Astrocyte (in vitro differentiated cells and primary cell): ENCODE results near the gene PUSL1.

Experiments used
- CTCF ChIP-seq: IDR thresholded peaks from 2 replicates; pipeline ENCODE4 v1.5.1; 2011; ENCODE audit warnings: low read depth, mild to moderate bottlenecking, inconsistent platforms, low read length, moderate library complexity; ENCODE audit not compliant: insufficient read depth
- EZH2 ChIP-seq: IDR thresholded peaks from 2 replicates; pipeline ENCODE4 v1.6.1; 2012; ENCODE audit warnings: mild to moderate bottlenecking, low read length, inconsistent platforms; ENCODE audit not compliant: insufficient read depth

DNA sequence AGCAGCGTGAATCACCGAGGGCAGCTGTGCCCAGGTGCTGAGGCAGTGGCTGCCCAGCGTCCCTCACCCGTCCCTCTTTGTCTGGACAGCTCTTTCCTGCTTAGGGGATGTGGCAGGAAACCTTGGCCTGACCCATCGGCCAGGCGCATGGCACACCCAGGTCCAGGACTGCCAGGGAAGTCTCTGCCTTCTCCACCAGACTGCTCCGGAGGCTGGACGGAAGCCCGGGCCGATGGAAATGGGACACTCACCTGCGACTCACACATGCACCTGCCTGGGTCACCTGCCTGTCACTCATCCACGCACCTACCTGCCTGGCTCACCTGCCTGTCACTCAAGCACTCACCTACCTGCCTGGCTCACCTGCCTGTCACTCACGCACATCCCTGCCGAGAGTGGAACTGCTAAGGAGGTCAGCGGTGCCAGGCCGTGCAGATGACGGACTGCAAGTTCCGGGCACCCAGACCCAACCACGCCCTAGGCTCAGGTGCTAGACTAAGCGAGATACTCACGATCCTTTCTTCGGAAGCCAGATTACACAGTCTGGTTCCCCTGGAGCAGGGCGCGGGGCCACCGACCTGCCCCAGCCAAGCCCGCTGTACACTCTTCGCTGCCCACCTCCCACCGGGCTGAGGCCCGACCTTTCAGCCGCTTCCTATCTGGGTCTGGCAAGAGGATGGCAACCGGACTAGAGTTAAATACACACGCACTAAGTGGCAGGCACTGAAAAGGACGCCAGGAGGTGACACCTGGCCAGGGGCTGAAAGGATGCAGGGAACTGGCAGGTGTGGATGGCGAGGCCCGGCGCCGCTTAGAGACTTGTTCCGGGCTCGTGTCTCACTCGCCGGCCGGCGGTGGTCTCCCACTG is 35.8 kb upstream of the PUSL1 start:
- no peak for TF ChIP-seq CTCF
- TF ChIP-seq EZH2 = no peak
